Measurements from ENCODE around the gene CHID1.

Gene CHID1

GRCh38 chr11:831961-832528 lies 78.6 kb downstream of the CHID1 start:
- FAIRE-seq: no peak

GRCh38 chr11:831118-831864 lies 79.3 kb downstream of the CHID1 start:
- FAIRE-seq: no peak

GRCh38 chr11:830295-831117 lies 80.1 kb downstream of the CHID1 start:
- no peak for FAIRE-seq

- FAIRE-seq: no peak
Observed at GRCh38 chr11:829847-830294, 80.7 kb downstream of the CHID1 start.

GRCh38 chr11:829176-829846 lies 81.3 kb downstream of the CHID1 start:
- no peak for FAIRE-seq

- no peak for FAIRE-seq
Observed at GRCh38 chr11:828506-829175, 82.0 kb downstream of the CHID1 start.

- FAIRE-seq: no peak
Observed at GRCh38 chr11:827897-828192, 82.8 kb downstream of the CHID1 start, which contains the start of gene CRACR2B. Gene CRACR2B (plus strand): TSS chr11:827919. CDS start chr11:828608, 689 bp downstream.

- no peak for FAIRE-seq
Observed at GRCh38 chr11:827146-827896, 83.3 kb downstream of the CHID1 start.

- no peak for FAIRE-seq
Observed at GRCh38 chr11:826836-827145, 83.8 kb downstream of the CHID1 start.

- no peak for FAIRE-seq
Observed at GRCh38 chr11:826227-826621, 84.4 kb downstream of the CHID1 start.

GRCh38 chr11:825366-826226 lies 85.0 kb downstream of the CHID1 start:
- FAIRE-seq: no peak

- no peak for FAIRE-seq
Observed at GRCh38 chr11:824942-825341, 85.7 kb downstream of the CHID1 start.

GRCh38 chr11:824292-824880 lies 86.2 kb downstream of the CHID1 start:
- FAIRE-seq: no peak

- no peak for FAIRE-seq
Observed at GRCh38 chr11:823441-824291, 86.9 kb downstream of the CHID1 start.

GRCh38 chr11:821512-822371 lies 88.9 kb downstream of the CHID1 start:
- FAIRE-seq: no peak

GRCh38 chr11:820655-821511 lies 89.7 kb downstream of the CHID1 start:
- no peak for FAIRE-seq

GRCh38 chr11:819943-820649 lies 90.5 kb downstream of the CHID1 start:
- no peak for FAIRE-seq

All from A204.1 (cell line).